Glutamatergic neuron (in vitro differentiated cells): ENCODE measurements around the gene AMZ2. TPM values are rescaled to one million over a fixed set of nuclear protein-coding genes. Genes with fewer than 3 reads are reported as not detected.

Experiments used
- DNase-seq: peaks from one replicate; pipeline ENCODE4 v3.0.0; 2022
- H3K27ac Mint-ChIP-seq: one replicate; pipeline ENCODE4 v1.8.0; 2020; ENCODE audit warnings: mild to moderate bottlenecking, mixed read lengths, inconsistent platforms; ENCODE audit not compliant: unreplicated experiment
- H3K27me3 Mint-ChIP-seq: one replicate; pipeline ENCODE4 v1.8.0; 2020; ENCODE audit warnings: mild to moderate bottlenecking, moderate library complexity, mixed read lengths, inconsistent platforms; ENCODE audit not compliant: unreplicated experiment
- H3K36me3 Mint-ChIP-seq: one replicate; pipeline ENCODE4 v1.8.0; 2020; ENCODE audit warnings: mild to moderate bottlenecking, mixed read lengths, inconsistent platforms; ENCODE audit not compliant: unreplicated experiment
- H3K4me1 Mint-ChIP-seq: one replicate; pipeline ENCODE4 v1.8.0; 2020; ENCODE audit warnings: mild to moderate bottlenecking, low read depth, mixed read lengths, inconsistent platforms; ENCODE audit not compliant: unreplicated experiment
- H3K4me3 Mint-ChIP-seq: one replicate; pipeline ENCODE4 v1.8.0; 2020; ENCODE audit warnings: mild to moderate bottlenecking, mixed read lengths, inconsistent platforms; ENCODE audit not compliant: unreplicated experiment
- H3K9me3 Mint-ChIP-seq: one replicate; pipeline ENCODE4 v1.8.0; 2020; ENCODE audit warnings: mild to moderate bottlenecking, moderate library complexity, mixed read lengths, inconsistent platforms; ENCODE audit not compliant: unreplicated experiment
- total RNA-seq: library from RNA; stranded (reverse); fragmentation: NEBNext Ultra II Directional; extraction: Animal tissue kit (Norgen Biotek cat#: 25700); gene quantifications from one replicate; pipeline ENCODE4 v1.2.1, GENCODE V29; 2021; ENCODE audit not compliant: unreplicated experiment
- TF ChIP-seq, protein P1 (sequence below): fragments of 200-600 bp; sonication (generic); IDR thresholded peaks from one replicate; pipeline ENCODE4 v1.5.0; 2021; ENCODE audit not compliant: partially characterized antibody, unreplicated experiment

Gene AMZ2
- total RNA-seq, 1 donor from 2014 or later: 68.5 TPM

DNA sequence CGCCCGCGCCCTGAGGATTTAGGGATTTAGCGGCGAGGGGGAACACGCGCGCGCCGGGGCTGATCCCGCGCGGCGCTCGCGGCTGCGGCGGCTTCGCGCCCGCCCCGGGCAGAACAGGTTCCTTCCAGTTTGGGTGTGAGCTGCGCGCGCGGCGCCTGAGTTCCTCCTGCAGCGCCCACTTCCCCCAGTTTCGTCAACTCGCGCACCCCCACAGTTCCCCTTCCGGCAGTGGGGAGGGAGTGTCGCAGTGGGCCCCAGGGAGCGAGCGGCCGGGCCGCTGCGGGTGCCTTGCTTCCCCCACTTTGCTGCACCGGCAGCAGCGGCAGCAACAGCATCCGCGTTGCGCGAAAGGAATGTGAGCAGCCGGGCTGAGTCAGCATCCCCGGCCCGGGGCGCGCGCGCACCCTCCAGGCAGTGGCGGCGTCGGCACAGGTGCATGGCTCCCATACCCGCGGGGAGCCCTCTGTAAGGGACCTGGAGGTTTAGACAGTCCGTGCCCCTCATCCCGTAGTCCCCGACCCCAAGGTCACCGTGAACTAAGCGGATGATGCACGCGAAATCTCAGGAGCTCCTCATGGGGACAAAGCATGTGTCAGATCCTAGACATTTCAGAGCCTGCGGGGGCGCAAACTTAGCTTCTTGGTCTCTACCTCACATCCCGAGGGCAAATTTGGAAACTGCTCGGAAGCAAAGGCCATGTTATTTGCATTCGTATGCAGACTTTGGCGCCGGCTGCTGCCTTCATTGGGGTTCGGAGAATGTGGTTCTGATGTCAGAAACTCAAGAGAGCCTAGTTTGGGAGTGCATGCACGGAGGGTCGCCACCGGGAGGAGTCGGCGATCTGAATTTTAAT lies 44.2 kb downstream of the AMZ2 start:
- Mint-ChIP-seq H3K27ac (no peak overlapping the region), H3K4me1 (peaks cover 5% of the 10 kb centered on the region), H3K36me3 (no peaks in the 10 kb centered on the region), H3K9me3 (peaks cover 2% of the 10 kb centered on the region), H3K27me3 (peaks cover 12% of the 10 kb centered on the region), H3K4me3 (peak overlapping the region; percentile 81)
- peak; percentile 72 for DNase-seq
- TF ChIP-seq, protein P1, sequence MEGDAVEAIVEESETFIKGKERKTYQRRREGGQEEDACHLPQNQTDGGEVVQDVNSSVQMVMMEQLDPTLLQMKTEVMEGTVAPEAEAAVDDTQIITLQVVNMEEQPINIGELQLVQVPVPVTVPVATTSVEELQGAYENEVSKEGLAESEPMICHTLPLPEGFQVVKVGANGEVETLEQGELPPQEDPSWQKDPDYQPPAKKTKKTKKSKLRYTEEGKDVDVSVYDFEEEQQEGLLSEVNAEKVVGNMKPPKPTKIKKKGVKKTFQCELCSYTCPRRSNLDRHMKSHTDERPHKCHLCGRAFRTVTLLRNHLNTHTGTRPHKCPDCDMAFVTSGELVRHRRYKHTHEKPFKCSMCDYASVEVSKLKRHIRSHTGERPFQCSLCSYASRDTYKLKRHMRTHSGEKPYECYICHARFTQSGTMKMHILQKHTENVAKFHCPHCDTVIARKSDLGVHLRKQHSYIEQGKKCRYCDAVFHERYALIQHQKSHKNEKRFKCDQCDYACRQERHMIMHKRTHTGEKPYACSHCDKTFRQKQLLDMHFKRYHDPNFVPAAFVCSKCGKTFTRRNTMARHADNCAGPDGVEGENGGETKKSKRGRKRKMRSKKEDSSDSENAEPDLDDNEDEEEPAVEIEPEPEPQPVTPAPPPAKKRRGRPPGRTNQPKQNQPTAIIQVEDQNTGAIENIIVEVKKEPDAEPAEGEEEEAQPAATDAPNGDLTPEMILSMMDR: no peak

DNA sequence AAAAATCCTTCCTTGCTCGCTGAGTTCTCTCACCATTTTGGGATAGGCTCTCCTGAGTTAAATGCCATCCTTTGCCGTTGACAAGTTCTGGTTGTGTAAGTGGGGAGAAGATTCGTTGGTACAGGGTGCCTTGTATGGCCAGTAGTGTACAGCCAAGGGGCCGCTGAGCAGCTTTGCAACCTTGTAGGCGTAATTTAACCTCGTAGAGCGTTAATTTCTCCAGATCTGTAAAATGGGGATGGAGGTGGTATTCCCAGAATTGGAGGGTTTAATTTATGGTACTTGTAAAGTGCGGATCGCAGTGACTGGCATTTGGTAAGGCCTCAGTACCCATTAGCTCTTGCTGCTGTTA lies 44.8 kb downstream of the AMZ2 start:
- TF ChIP-seq, protein P1: no peak
- peaks cover 12% of the 10 kb centered on the region for H3K27me3 Mint-ChIP-seq
- H3K36me3 Mint-ChIP-seq: no peaks in the 10 kb centered on the region
- no peak overlapping the region for H3K27ac Mint-ChIP-seq
- H3K4me3 Mint-ChIP-seq: peak overlapping the region; percentile 81
- peaks cover 5% of the 10 kb centered on the region for H3K4me1 Mint-ChIP-seq
- no peak for DNase-seq
- H3K9me3 Mint-ChIP-seq: peaks cover 2% of the 10 kb centered on the region

DNA sequence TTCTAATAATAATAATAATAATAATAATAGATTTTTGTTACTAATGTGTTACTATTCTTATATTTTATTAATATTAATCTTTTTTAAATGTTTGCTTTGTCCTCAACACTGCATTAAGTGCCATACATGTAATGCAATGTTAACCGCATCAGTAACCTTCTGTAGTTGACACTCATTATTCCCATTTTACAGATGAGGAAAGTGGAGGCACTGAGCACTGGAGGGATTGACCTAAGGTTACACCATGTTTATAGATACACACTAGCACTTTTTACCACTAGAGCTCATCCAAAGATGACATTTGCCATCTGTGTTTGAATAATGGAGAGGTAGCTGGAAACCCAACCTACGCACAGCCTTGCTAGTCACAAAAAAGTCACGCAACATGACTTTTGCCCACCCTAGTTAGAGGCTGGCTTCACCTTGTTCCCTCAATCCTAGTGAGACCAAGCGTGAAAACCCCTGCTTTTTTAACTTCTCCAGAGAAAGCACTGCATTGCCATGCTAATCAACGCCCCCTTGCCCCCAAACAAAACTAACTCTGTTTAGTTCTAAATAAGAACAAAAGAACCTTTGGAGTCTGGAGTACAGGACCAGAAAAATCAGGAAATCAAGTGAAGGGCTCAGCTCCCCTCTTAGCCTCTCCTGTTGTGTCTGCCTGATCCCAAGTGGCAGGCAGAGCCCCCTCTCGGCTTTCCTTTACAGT lies 45.8 kb downstream of the AMZ2 start:
- H3K4me3 Mint-ChIP-seq: no peak overlapping the region
- H3K27me3 Mint-ChIP-seq: peaks cover 12% of the 10 kb centered on the region
- H3K9me3 Mint-ChIP-seq: peaks cover 2% of the 10 kb centered on the region
- H3K27ac Mint-ChIP-seq: no peak overlapping the region
- TF ChIP-seq, protein P1: no peak
- no peaks in the 10 kb centered on the region for H3K36me3 Mint-ChIP-seq
- no peak for DNase-seq
- peaks cover 5% of the 10 kb centered on the region for H3K4me1 Mint-ChIP-seq

DNA sequence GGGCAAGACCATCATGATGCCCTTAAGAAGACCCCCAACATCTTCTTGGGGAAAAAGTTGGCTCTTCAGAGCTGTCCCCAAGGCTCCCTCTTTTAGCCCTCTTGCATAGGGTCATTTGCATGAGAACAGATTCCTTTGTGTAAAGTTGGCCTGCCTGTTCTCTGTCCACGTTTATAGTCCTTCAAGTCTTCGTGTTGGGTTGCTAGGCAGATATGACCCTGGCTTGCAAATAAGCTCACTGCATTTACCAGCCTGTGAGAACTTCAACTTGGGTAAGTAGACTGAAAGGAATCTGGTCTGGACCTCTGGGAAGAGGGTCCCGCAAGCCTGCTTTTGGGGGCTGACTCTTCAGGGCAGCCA lies 46.3 kb downstream of the AMZ2 start:
- Mint-ChIP-seq H3K27me3 (peaks cover 12% of the 10 kb centered on the region), H3K4me1 (peaks cover 5% of the 10 kb centered on the region), H3K4me3 (no peak overlapping the region), H3K36me3 (no peaks in the 10 kb centered on the region), H3K9me3 (peaks cover 2% of the 10 kb centered on the region), H3K27ac (no peak overlapping the region)
- TF ChIP-seq, protein P1: no peak
- no peak for DNase-seq

DNA sequence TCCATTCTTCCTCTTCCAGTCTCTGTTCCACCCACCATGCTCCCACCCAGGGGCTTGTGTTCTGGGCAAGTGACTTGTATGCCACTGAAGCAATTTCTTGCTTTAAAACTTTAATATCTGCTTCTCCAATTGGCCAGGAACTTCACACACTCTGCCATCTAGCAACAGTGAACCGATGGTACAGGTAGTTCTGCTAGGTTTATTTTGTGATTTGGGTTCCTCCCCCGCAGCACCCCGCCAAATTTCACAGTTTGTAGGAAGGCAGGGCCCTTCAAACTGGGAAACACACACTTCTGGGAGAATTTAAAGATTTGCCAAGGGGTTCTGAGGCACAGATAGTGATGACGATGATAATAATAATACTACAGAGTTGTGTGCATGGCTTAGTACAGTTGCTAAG lies 46.8 kb downstream of the AMZ2 start:
- Mint-ChIP-seq H3K4me3 (no peak overlapping the region), H3K27ac (no peak overlapping the region), H3K4me1 (peaks cover 5% of the 10 kb centered on the region), H3K36me3 (no peaks in the 10 kb centered on the region), H3K27me3 (peaks cover 12% of the 10 kb centered on the region), H3K9me3 (peaks cover 2% of the 10 kb centered on the region)
- no peak for DNase-seq
- TF ChIP-seq, protein P1: no peak
